ENCODE measurements around the gene CHRND. TPM values are rescaled to one million over a fixed set of nuclear protein-coding genes. Genes with fewer than 3 reads are reported as not detected.

The CHRND gene
- total RNA-seq, 2 donors from 2014 or later, result not detected

DNA sequence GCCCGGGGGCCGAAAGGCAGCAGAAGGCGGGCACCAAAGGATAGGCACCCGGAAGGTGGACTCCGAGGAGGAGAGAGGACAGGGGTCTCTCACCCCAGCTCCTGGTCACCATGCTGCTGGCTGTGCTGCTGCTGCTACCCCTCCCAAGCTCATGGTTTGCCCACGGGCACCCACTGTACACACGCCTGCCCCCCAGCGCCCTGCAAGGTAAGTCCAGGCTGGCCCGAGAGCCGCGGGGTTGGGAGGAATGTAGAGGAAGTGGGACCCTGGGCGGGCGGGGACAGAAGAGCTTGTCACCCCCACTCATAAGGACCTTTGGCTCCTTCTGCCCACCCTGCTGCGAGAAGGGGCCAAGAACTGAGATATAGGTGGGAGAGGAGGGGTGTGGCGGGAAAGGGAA is 5.5 kb upstream of the CHRND start:
- ATAC-seq (replicated peaks in 1 of 2) (no peak), DNase-seq (no peak)
- peaks cover 29% of the 10 kb centered on the region for H3K27me3 Mint-ChIP-seq (ENCODE audit: low read depth)
- no peak overlapping the region for H3K4me3 Mint-ChIP-seq
- no peaks in the 10 kb centered on the region for H3K36me3 Mint-ChIP-seq (ENCODE audit: insufficient read depth in 2 of 2)
- no peaks in the 10 kb centered on the region for H3K9me3 Mint-ChIP-seq
- H3K4me1 Mint-ChIP-seq (ENCODE audit: low read depth), result peaks cover 9% of the 10 kb centered on the region
- H3K27ac Mint-ChIP-seq, result no peak overlapping the region

DNA sequence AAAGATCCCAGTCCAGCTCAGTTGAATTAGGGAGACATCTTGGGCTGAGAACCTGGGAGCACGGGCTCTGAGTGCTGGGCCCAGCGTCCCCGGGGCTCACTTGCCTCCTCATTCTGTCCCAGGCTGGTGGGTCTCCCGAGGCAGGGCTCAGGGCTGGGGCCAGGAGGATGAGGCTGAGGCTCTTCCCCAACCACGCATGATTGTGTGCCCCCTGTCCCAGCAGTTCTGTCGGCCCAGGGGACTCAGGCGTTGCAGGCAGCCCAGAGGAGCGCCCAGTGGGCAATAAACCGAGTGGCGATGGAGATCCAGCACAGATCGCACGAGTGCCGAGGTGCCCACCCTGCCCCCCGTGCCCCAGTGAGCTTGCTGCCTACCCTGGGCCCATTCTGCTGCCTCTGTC is 4.9 kb upstream of the CHRND start:
- ATAC-seq (replicated peaks in 1 of 2), result no peak
- Mint-ChIP-seq H3K4me3 (peak overlapping the region in 1 of 2 donors; percentile 76), H3K4me1 (ENCODE audit: low read depth) (peaks cover 9% of the 10 kb centered on the region), H3K27ac (no peak overlapping the region), H3K27me3 (ENCODE audit: low read depth) (peaks cover 29% of the 10 kb centered on the region), H3K9me3 (no peaks in the 10 kb centered on the region), H3K36me3 (ENCODE audit: insufficient read depth in 2 of 2) (no peaks in the 10 kb centered on the region)
- no peak for DNase-seq

DNA sequence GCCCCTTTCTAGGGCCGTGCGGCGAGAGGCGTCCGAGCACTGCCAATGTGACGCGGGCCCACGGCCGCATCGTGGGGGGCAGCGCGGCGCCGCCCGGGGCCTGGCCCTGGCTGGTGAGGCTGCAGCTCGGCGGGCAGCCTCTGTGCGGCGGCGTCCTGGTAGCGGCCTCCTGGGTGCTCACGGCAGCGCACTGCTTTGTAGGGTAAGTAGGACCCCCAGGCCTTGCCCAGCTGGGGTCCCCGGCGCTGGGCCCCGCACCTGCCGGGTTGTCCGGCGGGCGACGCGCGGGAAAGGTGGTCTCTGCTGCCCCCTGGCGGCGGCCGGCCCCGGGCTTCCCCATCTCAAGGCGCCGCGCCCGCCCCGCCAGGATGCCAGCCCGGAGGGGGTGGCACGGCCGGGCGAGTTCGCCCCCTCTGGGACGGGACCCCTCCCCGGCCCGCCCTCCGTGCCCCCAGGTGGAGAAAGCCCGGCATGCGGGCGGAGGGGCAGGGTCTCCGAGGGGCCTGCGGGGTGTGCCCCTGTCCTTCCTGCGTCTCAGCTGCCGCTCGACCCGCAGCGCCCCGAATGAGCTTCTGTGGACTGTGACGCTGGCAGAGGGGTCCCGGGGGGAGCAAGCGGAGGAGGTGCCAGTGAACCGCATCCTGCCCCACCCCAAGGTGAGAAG is 3.9 kb upstream of the CHRND start:
- Mint-ChIP-seq H3K27ac (no peak overlapping the region), H3K36me3 (ENCODE audit: insufficient read depth in 2 of 2) (no peaks in the 10 kb centered on the region), H3K4me1 (ENCODE audit: low read depth) (peaks cover 9% of the 10 kb centered on the region), H3K9me3 (no peaks in the 10 kb centered on the region), H3K4me3 (peak overlapping the region; percentile 57 to 60), H3K27me3 (ENCODE audit: low read depth) (peaks cover 29% of the 10 kb centered on the region)
- peak; percentile 70 to 78 for ATAC-seq (replicated peaks in 1 of 2)
- DNase-seq, result peak; percentile 78 to 83

DNA sequence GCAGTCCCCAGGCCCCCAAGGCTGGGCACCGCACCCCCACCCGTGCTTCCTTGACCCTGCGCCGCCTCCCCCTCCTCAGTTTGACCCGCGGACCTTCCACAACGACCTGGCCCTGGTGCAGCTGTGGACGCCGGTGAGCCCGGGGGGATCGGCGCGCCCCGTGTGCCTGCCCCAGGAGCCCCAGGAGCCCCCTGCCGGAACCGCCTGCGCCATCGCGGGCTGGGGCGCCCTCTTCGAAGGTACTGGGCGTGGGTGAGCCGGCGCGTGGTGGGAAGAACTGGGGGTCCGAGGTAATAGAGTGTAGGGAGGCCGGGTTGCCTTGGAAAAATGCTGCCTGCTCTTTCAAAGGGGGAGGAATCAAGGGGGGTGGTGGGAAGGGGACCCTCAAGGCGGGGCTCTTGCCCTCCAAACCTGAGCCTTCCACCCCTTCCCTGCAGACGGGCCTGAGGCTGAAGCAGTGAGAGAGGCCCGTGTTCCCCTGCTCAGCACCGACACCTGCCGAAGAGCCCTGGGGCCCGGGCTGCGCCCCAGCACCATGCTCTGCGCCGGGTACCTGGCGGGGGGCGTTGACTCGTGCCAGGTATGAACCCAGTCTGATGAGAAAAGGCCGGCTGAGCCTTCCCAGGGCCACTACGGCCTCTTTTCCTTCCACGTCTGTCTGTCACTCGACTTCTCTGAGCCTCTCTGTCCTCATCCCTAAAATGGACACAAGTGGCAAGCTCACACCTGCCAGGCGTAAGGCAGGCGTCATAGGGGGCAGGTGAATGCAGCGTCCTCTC is 3.1 kb upstream of the CHRND start:
- no peaks in the 10 kb centered on the region for H3K36me3 Mint-ChIP-seq (ENCODE audit: insufficient read depth in 2 of 2)
- H3K4me3 Mint-ChIP-seq, result peak overlapping the region; percentile 57 to 71
- H3K27me3 Mint-ChIP-seq (ENCODE audit: low read depth), result peaks cover 30% of the 10 kb centered on the region
- peaks cover 9% of the 10 kb centered on the region for H3K4me1 Mint-ChIP-seq (ENCODE audit: low read depth)
- no peaks in the 10 kb centered on the region for H3K9me3 Mint-ChIP-seq
- H3K27ac Mint-ChIP-seq, result no peak overlapping the region
- DNase-seq, result no peak
- no peak for ATAC-seq (replicated peaks in 1 of 2)

DNA sequence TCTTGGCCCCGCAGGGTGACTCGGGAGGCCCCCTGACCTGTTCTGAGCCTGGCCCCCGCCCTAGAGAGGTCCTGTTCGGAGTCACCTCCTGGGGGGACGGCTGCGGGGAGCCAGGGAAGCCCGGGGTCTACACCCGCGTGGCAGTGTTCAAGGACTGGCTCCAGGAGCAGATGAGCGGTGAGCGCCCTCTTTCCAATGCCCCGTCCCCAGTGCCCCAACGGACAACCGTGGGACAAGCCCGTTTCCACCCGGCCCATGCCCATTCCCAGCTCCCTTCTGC is 2.6 kb upstream of the CHRND start:
- ATAC-seq (replicated peaks in 1 of 2), result no peak
- H3K36me3 Mint-ChIP-seq (ENCODE audit: insufficient read depth in 2 of 2), result no peaks in the 10 kb centered on the region

DNA sequence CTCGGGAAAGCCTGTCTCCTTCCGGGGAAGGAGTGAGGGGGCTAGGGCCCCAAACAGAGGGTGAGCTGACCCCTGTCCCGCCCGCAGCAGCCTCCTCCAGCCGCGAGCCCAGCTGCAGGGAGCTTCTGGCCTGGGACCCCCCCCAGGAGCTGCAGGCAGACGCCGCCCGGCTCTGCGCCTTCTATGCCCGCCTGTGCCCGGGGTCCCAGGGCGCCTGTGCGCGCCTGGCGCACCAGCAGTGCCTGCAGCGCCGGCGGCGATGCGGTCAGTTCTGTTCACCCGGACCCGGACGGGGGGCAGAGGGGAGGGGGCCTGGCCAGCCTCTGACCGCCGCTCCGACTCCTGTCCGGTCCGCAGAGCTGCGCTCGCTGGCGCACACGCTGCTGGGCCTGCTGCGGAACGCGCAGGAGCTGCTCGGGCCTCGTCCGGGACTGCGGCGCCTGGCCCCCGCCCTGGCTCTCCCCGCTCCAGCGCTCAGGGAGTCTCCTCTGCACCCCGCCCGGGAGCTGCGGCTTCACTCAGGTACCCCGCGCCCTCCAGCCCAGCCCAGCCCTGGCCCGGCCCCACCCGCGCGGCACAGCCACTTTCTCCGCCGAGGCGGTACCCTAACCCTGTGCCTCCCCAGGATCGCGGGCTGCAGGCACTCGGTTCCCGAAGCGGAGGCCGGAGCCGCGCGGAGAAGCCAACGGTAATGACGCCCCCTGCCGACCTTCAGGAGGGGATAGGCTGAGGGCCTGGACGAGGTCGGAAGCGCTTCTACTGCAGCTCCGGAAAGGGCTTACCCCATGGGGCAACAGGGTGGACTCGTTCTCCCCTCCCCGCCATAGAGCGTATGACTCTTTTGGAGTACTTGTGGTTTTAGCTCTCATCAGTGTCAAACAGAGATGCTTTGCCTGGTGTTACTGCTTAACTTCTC is 2.0 kb upstream of the CHRND start:
- Mint-ChIP-seq H3K27me3 (ENCODE audit: low read depth) (peaks cover 41% of the 10 kb centered on the region), H3K9me3 (no peaks in the 10 kb centered on the region), H3K4me1 (ENCODE audit: low read depth) (peaks cover 14% of the 10 kb centered on the region), H3K4me3 (peak overlapping the region; percentile 19 to 54), H3K27ac (no peak overlapping the region), H3K36me3 (ENCODE audit: insufficient read depth in 2 of 2) (no peaks in the 10 kb centered on the region)
- DNase-seq (peak; percentile 51 to 53), ATAC-seq (replicated peaks in 1 of 2) (peak; percentile 55 to 64)

More for the DNA sequence above, 2.6 kb upstream of the CHRND start:
- Mint-ChIP-seq H3K27me3 (ENCODE audit: low read depth) (peaks cover 35% of the 10 kb centered on the region), H3K9me3 (no peaks in the 10 kb centered on the region), H3K4me3 (peak overlapping the region; percentile 57 to 71), H3K4me1 (ENCODE audit: low read depth) (peaks cover 9% of the 10 kb centered on the region), H3K27ac (no peak overlapping the region)
- no peak for DNase-seq

DNA sequence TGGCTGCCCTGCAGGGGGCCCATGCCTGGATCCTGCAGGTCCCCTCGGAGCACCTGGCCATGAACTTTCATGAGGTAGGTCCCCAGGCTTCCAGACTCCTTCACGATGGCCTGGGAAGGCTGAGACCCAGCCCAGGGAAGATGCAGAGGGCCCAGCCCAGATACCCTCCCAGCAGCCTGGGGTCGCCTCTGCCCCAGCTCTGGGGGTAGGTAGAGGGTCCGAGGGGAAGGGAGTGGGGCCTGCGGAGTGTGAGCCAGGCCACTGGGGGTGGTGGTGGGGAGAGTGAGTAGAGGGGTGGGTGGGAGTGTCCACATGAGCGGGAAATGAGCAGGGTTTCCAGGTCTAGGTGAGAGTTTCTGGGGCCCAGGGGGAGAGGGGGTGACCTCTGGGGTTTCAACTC is 1.2 kb upstream of the CHRND start:
- no peak overlapping the region for H3K27ac Mint-ChIP-seq
- no peaks in the 10 kb centered on the region for H3K36me3 Mint-ChIP-seq (ENCODE audit: insufficient read depth in 2 of 2)
- H3K27me3 Mint-ChIP-seq (ENCODE audit: low read depth), result peaks cover 40% of the 10 kb centered on the region
- H3K4me1 Mint-ChIP-seq (ENCODE audit: low read depth), result peaks cover 16% of the 10 kb centered on the region
- no peaks in the 10 kb centered on the region for H3K9me3 Mint-ChIP-seq
- peak overlapping the region; percentile 19 to 54 for H3K4me3 Mint-ChIP-seq
- ATAC-seq (replicated peaks in 1 of 2) (no peak), DNase-seq (no peak)

DNA sequence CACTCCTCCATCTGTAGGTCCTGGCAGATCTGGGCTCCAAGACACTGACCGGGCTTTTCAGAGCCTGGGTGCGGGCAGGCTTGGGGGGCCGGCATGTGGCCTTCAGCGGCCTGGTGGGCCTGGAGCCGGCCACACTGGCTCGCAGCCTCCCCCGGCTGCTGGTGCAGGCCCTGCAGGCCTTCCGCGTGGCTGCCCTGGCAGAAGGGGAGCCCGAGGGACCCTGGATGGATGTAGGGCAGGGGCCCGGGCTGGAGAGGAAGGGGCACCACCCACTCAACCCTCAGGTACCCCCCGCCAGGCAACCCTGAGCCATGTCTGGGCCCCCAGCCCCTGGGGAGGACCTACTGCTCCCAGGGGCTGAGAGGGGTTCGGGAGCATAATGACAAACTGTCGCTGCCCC is 761 bp upstream of the CHRND start:
- H3K9me3 Mint-ChIP-seq, result no peaks in the 10 kb centered on the region
- peaks cover 39% of the 10 kb centered on the region for H3K27me3 Mint-ChIP-seq (ENCODE audit: low read depth)
- DNase-seq (no peak), ATAC-seq (replicated peaks in 1 of 2) (no peak)
- H3K4me1 Mint-ChIP-seq (ENCODE audit: low read depth), result peaks cover 16% of the 10 kb centered on the region
- H3K27ac Mint-ChIP-seq, result no peak overlapping the region
- no peaks in the 10 kb centered on the region for H3K36me3 Mint-ChIP-seq (ENCODE audit: insufficient read depth in 2 of 2)
- no peak overlapping the region for H3K4me3 Mint-ChIP-seq

DNA sequence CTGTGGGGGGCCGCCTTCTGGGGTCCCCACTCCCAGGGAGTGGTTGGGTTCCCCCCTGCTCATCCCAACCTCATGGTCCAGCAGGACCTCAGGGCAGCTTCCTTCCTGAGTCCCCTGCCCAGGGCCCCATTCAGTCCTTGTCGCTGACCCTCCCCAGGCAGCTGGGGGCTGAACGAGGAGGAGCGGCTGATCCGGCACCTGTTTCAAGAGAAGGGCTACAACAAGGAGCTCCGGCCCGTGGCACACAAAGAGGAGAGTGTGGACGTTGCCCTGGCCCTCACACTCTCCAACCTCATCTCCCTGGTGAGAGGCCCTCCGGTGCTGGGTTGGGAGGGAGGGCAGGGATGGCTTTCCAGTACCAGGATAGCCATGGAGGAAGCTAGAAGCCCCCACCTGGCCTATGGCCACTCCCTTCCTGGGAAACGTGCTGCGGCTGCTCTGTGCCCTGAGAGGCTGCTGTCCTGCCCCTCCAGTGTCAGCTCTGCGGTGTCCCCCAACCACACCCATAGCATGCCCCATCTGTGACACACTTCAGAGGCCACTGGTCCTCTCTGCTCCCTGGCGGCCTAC is 497 bp downstream of the CHRND start:
- H3K9me3 Mint-ChIP-seq, result no peaks in the 10 kb centered on the region
- DNase-seq, result no peak
- no peak overlapping the region for H3K27ac Mint-ChIP-seq
- peaks cover 16% of the 10 kb centered on the region for H3K4me1 Mint-ChIP-seq (ENCODE audit: low read depth)
- H3K36me3 Mint-ChIP-seq (ENCODE audit: insufficient read depth in 2 of 2), result no peaks in the 10 kb centered on the region
- no peak for ATAC-seq (replicated peaks in 1 of 2)
- H3K4me3 Mint-ChIP-seq, result no peak overlapping the region
- H3K27me3 Mint-ChIP-seq (ENCODE audit: low read depth), result peaks cover 31% of the 10 kb centered on the region

DNA sequence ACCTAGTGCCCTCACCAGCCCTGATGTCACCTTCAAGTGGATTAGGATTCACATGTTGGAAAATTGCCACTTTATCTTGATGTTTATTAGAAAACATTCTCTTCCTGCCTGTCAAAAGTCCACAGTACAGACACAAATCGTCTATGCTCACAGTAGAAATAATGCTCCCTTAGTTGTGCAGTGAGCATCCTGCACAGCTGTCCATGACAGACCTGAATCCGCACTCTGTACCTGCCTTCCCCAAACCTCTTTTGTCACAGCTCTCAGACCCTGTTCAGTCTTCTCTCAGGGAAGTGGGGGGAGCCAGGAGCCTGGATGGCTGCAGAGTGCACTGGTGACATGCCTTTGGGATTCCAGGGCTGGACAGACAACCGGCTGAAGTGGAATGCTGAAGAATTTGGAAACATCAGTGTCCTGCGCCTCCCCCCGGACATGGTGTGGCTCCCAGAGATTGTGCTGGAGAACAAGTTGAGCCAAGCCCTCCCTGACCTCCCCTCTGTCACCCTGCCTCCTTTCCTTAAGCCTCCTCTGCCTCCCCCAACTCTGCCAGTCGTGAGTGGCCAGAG is 2.0 kb downstream of the CHRND start:
- H3K27me3 Mint-ChIP-seq (ENCODE audit: low read depth), result peaks cover 27% of the 10 kb centered on the region
- no peaks in the 10 kb centered on the region for H3K36me3 Mint-ChIP-seq (ENCODE audit: insufficient read depth in 2 of 2)
- H3K4me1 Mint-ChIP-seq (ENCODE audit: low read depth), result peaks cover 11% of the 10 kb centered on the region
- ATAC-seq (replicated peaks in 1 of 2) (no peak), DNase-seq (no peak)
- no peaks in the 10 kb centered on the region for H3K9me3 Mint-ChIP-seq
- no peak overlapping the region for H3K4me3 Mint-ChIP-seq
- no peak overlapping the region for H3K27ac Mint-ChIP-seq

DNA sequence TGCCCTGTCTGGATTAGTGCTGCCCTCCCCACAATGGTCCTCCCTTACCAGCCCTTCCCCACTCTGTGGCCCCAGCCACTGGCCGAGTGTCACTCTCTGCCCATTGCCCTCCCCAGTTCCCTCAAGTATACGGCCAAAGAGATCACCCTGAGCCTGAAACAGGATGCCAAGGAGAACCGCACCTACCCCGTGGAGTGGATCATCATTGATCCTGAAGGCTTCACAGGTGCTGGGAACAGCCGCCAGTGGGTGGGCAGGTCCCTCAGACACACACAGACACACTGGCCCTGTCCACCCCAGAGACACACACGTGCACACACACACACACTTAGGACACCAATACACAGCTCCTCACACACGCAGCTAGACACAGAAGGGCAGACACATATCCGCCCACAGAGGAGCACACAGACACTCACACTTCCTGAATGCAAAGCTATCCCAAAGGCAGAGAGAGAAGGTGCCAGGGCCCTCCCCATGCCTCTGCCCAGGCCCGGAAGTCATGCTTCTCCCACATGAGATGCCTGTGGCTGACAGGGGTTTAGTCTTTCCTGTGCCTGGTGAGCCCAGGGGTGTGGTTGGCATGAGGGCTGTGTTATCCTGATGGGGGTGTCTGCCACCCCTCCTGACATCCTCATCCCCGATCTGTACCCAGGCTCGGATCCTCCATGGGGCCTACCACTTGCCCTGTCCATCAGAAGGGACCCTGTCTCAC is 2.9 kb downstream of the CHRND start:
- Mint-ChIP-seq H3K36me3 (ENCODE audit: insufficient read depth in 2 of 2) (no peaks in the 10 kb centered on the region), H3K27ac (no peak overlapping the region), H3K9me3 (no peaks in the 10 kb centered on the region), H3K4me3 (no peak overlapping the region), H3K27me3 (ENCODE audit: low read depth) (peaks cover 27% of the 10 kb centered on the region), H3K4me1 (ENCODE audit: low read depth) (peaks cover 7% of the 10 kb centered on the region)
- peak; percentile 10 to 20 for ATAC-seq (replicated peaks in 1 of 2)
- no peak for DNase-seq

DNA sequence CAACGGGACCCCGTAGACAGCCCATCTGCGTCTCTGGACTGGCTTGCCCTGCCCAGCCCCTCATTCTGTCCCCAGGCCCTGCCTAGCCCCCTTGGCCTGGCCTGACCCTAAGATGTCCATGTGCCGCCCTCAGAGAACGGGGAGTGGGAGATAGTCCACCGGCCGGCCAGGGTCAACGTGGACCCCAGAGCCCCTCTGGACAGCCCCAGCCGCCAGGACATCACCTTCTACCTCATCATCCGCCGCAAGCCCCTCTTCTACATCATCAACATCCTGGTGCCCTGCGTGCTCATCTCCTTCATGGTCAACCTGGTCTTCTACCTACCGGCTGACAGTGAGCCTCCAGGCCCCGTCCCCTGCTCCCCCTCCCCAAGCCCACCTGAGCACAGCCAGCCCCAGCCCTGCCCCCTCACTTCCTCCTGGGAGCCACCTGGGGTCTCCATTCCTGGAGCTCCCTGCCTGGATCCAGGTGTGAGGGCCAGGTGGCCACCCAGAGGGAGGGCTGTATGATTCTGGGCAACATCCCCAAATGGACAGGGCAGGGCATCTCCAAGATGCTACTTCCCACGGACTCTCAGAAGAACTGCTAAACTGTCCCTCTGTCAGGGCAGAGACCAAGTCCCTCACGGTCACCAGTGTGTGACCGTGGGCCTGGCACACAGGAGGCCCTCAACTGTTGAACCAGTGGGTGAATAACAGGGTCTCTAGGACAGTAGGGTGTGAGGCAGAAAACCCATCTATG is 4.0 kb downstream of the CHRND start:
- peaks cover 7% of the 10 kb centered on the region for H3K4me1 Mint-ChIP-seq (ENCODE audit: low read depth)
- DNase-seq (no peak), ATAC-seq (replicated peaks in 1 of 2) (no peak)
- no peak overlapping the region for H3K27ac Mint-ChIP-seq
- H3K4me3 Mint-ChIP-seq, result no peak overlapping the region
- no peaks in the 10 kb centered on the region for H3K36me3 Mint-ChIP-seq (ENCODE audit: insufficient read depth in 2 of 2)
- no peaks in the 10 kb centered on the region for H3K9me3 Mint-ChIP-seq
- peaks cover 21% of the 10 kb centered on the region for H3K27me3 Mint-ChIP-seq (ENCODE audit: low read depth)
